GM18868 (cell line): ENCODE measurements around the gene AGTPBP1.

Source experiments
- ATAC-seq: cut with Tn5 transposase; IDR thresholded peaks from one replicate; pipeline ENCODE4 v1.9.1; 2021; ENCODE audit warnings: mild to moderate bottlenecking, moderate library complexity; ENCODE audit not compliant: unreplicated experiment

Gene AGTPBP1

GRCh38 chr9:85553475-85553874, 188.3 kb downstream of the AGTPBP1 start:
- ATAC-seq = no peak

- no peak for ATAC-seq
Measured at GRCh38 chr9:85547599-85547998, 194.2 kb downstream of the AGTPBP1 start.

- ATAC-seq = no peak
Measured at GRCh38 chr9:85543196-85543595, 198.6 kb downstream of the AGTPBP1 start.

DNA sequence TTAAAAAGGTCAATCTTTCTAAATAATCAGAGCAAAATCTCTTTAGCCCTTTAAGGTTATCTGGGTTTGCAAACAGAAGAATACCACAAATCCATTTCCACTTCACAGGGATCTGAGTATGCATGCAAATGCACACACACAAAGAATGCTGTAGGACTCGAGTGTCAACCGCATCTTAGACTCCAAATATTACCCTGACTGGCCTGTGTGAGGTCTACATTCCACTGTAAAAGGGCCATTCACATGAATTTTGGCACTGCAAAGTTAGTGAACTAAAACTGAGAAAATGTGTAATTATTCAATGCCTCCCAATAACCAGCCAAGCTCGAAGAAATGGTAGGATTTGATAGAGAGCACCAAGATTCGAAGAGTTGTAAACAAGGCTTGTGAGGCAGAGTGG, 199.9 kb downstream of the AGTPBP1 start:
- ATAC-seq = no peak

DNA sequence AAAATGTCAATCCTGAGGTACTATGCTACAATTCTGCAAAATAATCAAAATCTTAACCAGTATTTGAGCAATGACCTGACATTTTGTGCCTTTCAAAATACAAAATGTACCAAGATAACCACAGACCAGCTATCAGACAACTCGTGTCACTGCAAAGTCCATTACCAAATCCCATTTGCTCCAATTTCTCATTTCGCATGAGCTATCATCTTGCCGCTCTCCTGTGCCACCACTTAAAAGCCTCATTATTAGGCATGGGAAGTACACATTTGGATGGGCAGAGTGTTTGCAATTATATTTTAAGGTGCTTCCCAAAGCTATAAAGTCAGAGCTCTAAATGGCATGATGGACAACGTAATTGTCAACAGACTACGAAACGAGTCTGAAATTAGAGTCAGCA, 205.2 kb downstream of the AGTPBP1 start:
- no peak for ATAC-seq

GRCh38 chr9:85536076-85536475, 205.7 kb downstream of the AGTPBP1 start:
- no peak for ATAC-seq

GRCh38 chr9:85534340-85534739, 207.4 kb downstream of the AGTPBP1 start:
- no peak for ATAC-seq

DNA sequence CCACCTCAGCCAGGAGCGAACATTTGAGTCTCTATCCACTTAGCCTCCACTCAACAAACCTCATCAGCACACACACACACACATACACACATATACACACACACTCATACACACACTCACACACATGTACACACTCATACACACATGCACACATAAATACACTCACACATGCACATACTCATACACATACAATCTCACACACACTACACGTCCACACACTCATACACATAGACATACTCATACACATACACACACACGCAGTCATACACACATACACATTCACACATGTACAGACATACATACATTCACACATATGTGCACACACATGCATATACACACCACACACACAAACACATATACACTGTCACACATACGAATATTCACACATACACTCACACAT, 208.2 kb downstream of the AGTPBP1 start:
- no peak for ATAC-seq

- ATAC-seq = no peak
Measured at GRCh38 chr9:85530721-85531120, 211.0 kb downstream of the AGTPBP1 start.

DNA sequence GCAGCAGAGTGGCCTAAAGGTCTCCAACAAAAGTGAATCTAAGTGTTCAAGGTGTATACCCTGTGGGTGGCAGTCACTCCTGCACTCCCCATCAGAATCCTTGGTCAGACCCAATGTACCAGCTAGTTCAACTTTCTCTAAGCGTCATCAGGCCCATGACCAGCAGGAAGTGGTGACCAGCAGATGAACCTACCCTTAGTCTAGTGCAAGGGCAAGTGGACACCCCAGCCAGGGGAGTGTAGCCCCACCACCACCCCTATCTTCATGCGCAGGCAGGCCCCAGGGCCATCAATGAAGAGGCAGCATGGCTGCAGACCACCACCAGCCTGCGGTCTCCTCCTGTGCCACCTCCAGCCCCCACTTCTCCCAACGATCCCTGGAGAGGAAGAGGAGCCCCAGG, 213.1 kb downstream of the AGTPBP1 start:
- no peak for ATAC-seq

GRCh38 chr9:85528142-85528541, 213.6 kb downstream of the AGTPBP1 start:
- ATAC-seq = no peak

DNA sequence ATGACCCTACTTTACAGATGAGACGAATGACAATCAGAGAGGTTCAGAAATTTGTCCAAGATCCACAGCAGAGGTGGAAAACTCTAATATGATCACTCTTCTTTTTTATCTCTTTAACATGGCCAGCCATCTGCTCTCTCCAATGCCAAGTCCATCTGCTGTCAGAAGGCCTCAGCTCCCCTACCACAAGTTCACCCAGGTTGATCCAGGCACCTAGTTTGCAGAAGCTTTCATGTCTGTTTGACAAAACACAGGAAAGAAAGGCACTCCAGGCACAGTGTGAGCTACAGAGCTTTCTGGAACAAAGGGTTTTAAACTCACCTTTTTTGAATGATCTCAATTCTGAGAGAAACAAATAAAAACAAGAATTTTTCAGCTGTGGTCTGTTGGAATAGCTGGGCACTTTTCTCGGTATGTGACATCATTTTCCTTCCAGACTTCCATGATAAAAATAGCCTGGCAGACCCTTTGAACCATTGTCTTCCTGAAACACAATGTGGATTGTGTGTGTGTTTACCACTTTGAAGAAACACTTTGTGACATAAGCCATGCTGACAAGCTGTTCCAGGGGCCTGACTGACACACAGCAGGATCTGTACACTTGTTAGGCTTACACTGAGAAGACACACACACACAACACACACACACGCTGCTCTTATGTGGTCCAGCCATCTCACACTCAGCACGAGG, 214.3 kb downstream of the AGTPBP1 start:
- ATAC-seq = no peak

DNA sequence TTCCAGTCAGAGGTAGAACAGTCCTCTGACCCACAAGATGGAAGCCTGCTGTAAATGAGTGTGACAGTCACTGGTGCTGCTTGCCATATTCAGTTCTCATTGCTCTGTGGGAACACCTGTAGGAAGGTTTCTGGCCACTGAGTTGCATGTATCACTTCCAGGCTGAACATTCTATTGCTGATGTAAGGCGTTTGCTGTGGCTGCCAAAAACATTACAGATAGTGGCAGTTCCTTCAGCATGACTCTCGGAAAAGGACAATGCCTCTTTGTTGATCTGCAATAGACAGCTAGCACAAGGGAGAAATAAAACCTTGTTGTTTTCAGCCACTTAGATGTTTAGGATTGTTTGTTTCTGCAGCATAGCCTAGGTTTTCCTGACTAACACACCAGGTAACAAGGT, 217.2 kb downstream of the AGTPBP1 start:
- ATAC-seq = no peak

DNA sequence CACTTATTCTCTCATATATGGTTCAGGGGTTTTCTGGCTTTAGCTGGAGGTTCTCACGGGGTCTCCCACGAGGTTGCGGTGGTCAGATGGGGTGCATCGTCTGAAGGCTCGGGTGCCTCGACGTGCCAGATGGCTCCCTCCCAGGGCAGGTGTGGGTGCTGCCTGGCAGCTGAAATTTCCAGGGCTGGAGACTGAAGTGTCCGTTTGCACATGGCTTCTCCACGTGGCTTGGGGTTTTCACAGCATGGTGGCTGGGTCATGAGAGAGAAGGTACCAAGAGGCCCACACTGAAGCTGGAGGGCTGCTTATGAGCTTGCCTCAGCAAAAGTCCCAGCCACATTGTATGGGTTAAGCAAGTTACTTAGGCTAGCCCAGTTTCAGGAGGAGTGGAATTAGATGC, 218.6 kb downstream of the AGTPBP1 start:
- ATAC-seq = no peak

DNA sequence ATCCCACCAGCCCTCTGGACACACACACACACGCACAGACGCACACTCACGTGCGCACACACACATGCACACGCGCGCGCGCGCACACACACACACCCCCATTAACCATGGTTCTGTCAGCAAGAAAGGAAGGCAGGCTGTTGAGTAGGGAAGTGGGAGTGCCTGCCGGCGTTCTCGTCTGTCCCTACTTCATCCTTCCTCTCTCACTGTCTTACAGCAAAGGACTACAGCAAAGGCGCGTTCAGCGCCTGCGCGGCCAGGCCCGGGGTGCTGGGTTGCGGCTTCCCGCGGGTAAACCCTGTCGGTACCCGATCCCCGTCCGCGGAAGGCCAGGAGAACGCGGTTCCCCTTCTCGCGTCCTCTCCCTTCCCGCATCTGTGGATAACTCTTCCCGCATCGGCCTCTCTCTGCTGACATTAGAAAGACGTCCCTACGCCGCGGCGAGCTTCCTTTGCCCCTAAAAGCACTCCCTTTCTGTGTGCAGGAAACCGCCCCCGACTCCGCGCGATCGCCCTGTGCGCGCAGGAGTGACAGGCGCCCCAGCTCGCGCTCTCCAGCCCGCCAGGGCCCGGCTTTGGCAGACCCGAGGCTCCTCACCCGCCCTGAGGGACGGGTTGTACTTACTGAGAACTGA, 219.2 kb downstream of the AGTPBP1 start:
- no peak for ATAC-seq

DNA sequence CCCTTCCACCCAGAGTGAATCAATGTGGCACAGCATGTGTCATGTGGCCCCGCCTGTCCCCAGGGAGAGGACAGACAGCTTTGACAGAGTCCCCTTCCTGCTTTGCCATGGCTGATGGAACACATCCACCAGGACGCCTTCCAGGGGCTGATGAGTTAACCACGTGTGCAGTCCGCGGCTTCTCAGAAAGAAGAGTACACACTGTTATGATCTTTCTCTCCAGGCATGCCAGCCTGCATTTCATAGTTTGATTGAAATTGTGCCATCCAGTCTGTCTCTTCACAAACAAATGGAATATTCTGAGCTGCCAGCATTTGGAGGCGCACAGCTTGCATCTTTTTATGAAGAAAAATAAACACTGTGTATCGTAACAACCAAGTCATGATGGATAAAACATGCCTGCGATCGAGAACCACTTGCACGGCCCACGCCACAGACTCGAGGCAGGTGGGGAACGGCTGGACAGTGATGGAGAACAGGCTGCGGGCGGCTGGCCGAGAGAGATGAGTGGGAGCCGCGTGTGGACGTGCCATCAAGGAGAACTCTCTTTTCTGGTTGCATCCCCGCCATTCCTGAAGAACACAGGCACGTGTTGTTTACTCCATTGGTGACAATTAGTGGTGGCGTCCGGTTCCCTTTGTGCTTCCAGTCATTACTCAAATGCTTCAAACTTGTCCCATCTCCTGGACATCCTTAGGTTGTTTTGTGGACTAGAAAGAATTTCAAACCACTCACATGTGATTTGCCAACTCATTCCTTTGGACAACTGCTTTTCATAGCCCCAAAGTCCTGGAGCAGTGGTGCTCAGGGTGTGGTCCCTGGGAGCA, 220.2 kb downstream of the AGTPBP1 start:
- ATAC-seq = no peak

DNA sequence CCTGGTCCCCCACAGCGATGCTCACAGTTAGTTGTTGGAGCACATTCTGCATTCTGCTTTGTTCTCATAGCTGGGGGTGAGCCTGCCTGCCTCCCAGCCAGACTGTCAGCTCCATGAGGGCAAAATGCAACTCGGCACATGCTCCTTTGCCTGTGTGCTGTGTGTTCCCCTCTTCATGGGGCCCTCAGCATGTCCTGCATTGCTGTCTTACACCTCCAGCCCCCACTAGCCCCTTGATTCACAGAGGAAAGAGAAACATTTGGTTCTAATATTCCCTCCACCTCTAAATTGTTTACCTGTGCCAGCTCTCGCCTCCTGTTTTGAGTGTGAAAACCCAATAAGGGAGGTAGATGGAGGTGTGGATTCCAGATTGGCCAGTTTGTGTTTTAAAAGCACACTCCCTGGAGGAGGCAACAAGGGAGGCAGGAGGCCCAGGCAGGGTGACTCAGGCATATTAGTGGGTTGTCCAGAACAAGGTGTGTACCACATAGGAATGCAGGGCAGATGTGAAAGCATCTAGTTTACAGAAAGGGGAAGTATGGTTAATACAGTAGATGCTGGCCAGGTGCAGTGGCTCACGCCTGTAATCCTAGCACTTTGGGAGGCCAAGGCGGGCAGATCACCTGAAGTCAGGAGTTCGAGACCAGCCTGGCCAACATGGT, 224.6 kb downstream of the AGTPBP1 start:
- no peak for ATAC-seq

- ATAC-seq = no peak
Measured at GRCh38 chr9:85516455-85516854, 225.3 kb downstream of the AGTPBP1 start.

- no peak for ATAC-seq
Measured at GRCh38 chr9:85515021-85515420, 226.7 kb downstream of the AGTPBP1 start.

- ATAC-seq = no peak
Measured at GRCh38 chr9:85514256-85514655, 227.5 kb downstream of the AGTPBP1 start.

GRCh38 chr9:85511746-85512145, 230.0 kb downstream of the AGTPBP1 start:
- ATAC-seq = no peak
